GM23248 (cell line): ENCODE measurements around the gene APH1A. TPM values are rescaled to one million over a fixed set of nuclear protein-coding genes. Genes with fewer than 3 reads are reported as not detected.

ENCODE experiments used
- DNase-seq: peaks from one replicate; pipeline ENCODE4 v3.0.0-alpha.2; 2015
- H2AFZ ChIP-seq: fragments of 200-600 bp; sonication (generic); 2 replicates; pipeline ENCODE4 v1.6.1; 2016; ENCODE audit warnings: antibody characterized with exemption
- H3F3A ChIP-seq: fragments of 200-600 bp; sonication (generic); 2 replicates; pipeline ENCODE4 v1.6.1; 2016; ENCODE audit warnings: mild to moderate bottlenecking, antibody characterized with exemption, mixed run types; ENCODE audit not compliant: insufficient read depth
- H3K27ac ChIP-seq: fragments of 200-600 bp; sonication (generic); 2 replicates; pipeline ENCODE4 v1.5.1; 2016; ENCODE audit warnings: mild to moderate bottlenecking
- H3K27me3 ChIP-seq: fragments of 200-600 bp; sonication (generic); replicated peaks from 2 replicates; pipeline ENCODE4 v1.6.1; 2016; ENCODE audit warnings: mild to moderate bottlenecking; ENCODE audit not compliant: insufficient read depth
- H3K36me3 ChIP-seq: fragments of 200-600 bp; sonication (generic); 2 replicates; pipeline ENCODE4 v1.6.1; 2016; ENCODE audit warnings: low read depth, mild to moderate bottlenecking
- H3K4me1 ChIP-seq: fragments of 200-600 bp; sonication (generic); 2 replicates; pipeline ENCODE4 v1.6.1; 2016; ENCODE audit warnings: mild to moderate bottlenecking; ENCODE audit not compliant: insufficient read depth
- H3K4me2 ChIP-seq: fragments of 200-600 bp; sonication (generic); one replicate; pipeline ENCODE4 v1.6.1; 2016; ENCODE audit warnings: mild to moderate bottlenecking; ENCODE audit not compliant: unreplicated experiment
- H3K4me3 ChIP-seq: fragments of 200-600 bp; sonication (generic); 2 replicates; pipeline ENCODE4 v1.5.1; 2016; ENCODE audit warnings: mild to moderate bottlenecking
- H3K79me2 ChIP-seq: fragments of 200-600 bp; sonication (generic); 2 replicates; pipeline ENCODE4 v1.6.1; 2016; ENCODE audit warnings: mild to moderate bottlenecking; ENCODE audit not compliant: insufficient read depth
- H3K9ac ChIP-seq: fragments of 200-600 bp; sonication (generic); 2 replicates; pipeline ENCODE4 v1.6.1; 2016; ENCODE audit warnings: mild to moderate bottlenecking
- H3K9me2 ChIP-seq: fragments of 200-600 bp; sonication (generic); 2 replicates; pipeline ENCODE4 v1.6.1; 2016; ENCODE audit warnings: mixed run types, mild to moderate bottlenecking, moderate library complexity; ENCODE audit not compliant: insufficient read depth
- H3K9me3 ChIP-seq: fragments of 200-600 bp; sonication (generic); one replicate; pipeline ENCODE4 v1.6.1; 2017; ENCODE audit warnings: low read depth
- H4K20me1 ChIP-seq: fragments of 200-600 bp; sonication (generic); 2 replicates; pipeline ENCODE4 v1.6.0; 2016; ENCODE audit not compliant: insufficient read depth
- EZH2 ChIP-seq: fragments of 200-600 bp; sonication (generic); IDR thresholded peaks from 2 replicates; pipeline ENCODE4 v1.6.1; 2018; ENCODE audit warnings: antibody characterized with exemption, mild to moderate bottlenecking; ENCODE audit not compliant: insufficient read depth, poor library complexity, severe bottlenecking
- EZH2phosphoT487 ChIP-seq: fragments of 200-600 bp; sonication (generic); IDR thresholded peaks from 2 replicates; pipeline ENCODE4 v1.6.1; 2018; ENCODE audit warnings: antibody characterized with exemption, moderate library complexity, mild to moderate bottlenecking, low read depth; ENCODE audit not compliant: insufficient read depth
- WGBS, 2 experiments: methylation state at CpG; one replicate each; pipeline ENCODE4 v1.1.6; 2015 to 2017; ENCODE audit warnings: low lambda C conversion rate in 2 of 2, low coverage in 1 of 2; ENCODE audit errors: missing lambda C conversion rate in 2 of 2; 5-methylcytosine and 5-hydroxymethylcytosine counted together
- in situ Hi-C: fragments of 300-500 bp; cut with MboI; formaldehyde crosslinking; loops from 2 replicates; pipeline ENCODE4 v1.15.0; 2020
- polyA plus RNA-seq: library from polyadenylated mRNA; unstranded; fragments of >200 nt; fragmentation: Nextera tagmentation; extraction: Ambion mirVana; gene quantifications from 2 replicates; pipeline ENCODE4 v1.2.1, GENCODE V29; 2016
- total RNA-seq: library from RNA; depleted of rRNA; stranded (reverse); fragments of >200 nt; shearing (Covaris generic); gene quantifications from 2 replicates; pipeline ENCODE4 v1.2.3, GENCODE V29; 2014

The APH1A gene
- total and polyA plus RNA-seq, 2 experiments from 2014 or later: 32.4 to 104 TPM

- peaks cover 33% of the 10 kb centered on the region for H3K36me3 ChIP-seq
- no peaks in the 10 kb centered on the region for H3K9me2 ChIP-seq
- TF ChIP-seq EZH2phosphoT487: no peak
- no peak for TF ChIP-seq EZH2
These were observed 34.1 kb upstream of the APH1A start for GRCh38 chr1:150302902-150303301.

DNA sequence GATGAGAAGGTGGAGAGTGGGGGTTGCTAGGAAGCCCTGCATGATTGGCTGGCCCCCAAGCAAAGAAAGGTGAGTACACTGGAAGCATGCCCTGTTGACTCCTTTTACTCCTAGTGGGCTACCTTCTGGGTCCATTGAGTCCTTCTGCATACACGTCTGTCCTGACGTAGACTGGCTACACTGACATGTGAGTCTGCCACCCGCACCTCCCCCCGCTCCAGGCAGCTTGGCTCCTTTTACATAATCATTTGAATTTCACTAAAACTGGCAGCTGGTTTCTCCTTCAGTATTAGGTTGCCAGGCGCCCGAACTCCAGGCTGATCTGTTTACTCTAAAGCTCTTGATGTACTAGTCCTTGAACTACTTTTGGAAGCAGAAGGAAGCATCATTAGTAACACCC, 33.5 kb upstream of the APH1A start:
- TF ChIP-seq EZH2 (no peak), EZH2phosphoT487 (no peak)
- no peaks in the 10 kb centered on the region for H3K4me1 ChIP-seq

More at GRCh38 chr1:150302902-150303301, 34.1 kb upstream of the APH1A start:
- Histone ChIP-seq H3K27me3 (no peaks in the 10 kb centered on the region), H3K9ac (no peak overlapping the region), H3K79me2 (peaks cover 48% of the 10 kb centered on the region), H3K4me1 (no peaks in the 10 kb centered on the region), H2AFZ (no peak overlapping the region), H3K9me3 (no peaks in the 10 kb centered on the region), H4K20me1 (no peaks in the 10 kb centered on the region), H3K27ac (no peak overlapping the region), H3F3A (no peaks in the 10 kb centered on the region; the same call in 1 of the 2 replicates), H3K4me2 (no peak overlapping the region), H3K4me3 (no peak overlapping the region)
- WGBS, 2 experiments: 50 to 61% methylated on average over 2 of the region's 2 CpGs
- in situ Hi-C loops: no loop called here
- no peak for DNase-seq

DNA sequence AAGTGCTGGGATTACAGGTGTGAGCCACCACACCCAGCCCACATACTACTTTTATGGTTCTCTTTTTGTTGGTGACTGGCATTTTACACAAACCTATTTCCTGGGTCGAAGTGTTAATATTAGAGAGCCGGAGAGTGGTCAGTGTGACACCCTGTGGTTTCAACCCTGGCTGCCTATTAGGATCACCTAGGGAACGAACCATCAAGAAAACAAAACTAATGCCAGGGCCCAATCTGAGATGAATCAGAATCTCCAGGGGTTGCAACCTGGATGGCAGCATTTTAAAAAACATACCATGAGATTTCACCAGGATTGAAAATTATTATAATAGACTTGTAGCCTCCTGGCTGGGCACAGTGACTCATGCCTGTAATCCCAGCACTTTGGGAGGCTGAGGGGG, 30.9 kb upstream of the APH1A start:
- TF ChIP-seq EZH2phosphoT487: no peak
- no peak for TF ChIP-seq EZH2
- Histone ChIP-seq H3K4me1 (0 out of 2 replicates have a peak, but pooled peaks cover under 1% of the 10 kb centered on the region), H3K36me3 (peaks cover 27% of the 10 kb centered on the region), H3K4me3 (no peak overlapping the region), H3K27me3 (no peaks in the 10 kb centered on the region), H3K79me2 (peaks cover 78% of the 10 kb centered on the region), H4K20me1 (0 out of 2 replicates have a peak, but pooled peaks cover 3% of the 10 kb centered on the region), H3F3A (no peaks in the 10 kb centered on the region; the same call in 1 of the 2 replicates), H3K27ac (no peak overlapping the region), H3K9me3 (no peaks in the 10 kb centered on the region), H2AFZ (no peak overlapping the region), H3K9ac (no peak overlapping the region), H3K9me2 (no peaks in the 10 kb centered on the region), H3K4me2 (no peak overlapping the region)
- DNase-seq: no peak
- 97 to 98% methylated on average over 3 of the region's 3 CpGs for WGBS, 2 experiments
- in situ Hi-C loops: no loop called here

More for the DNA sequence above, 33.5 kb upstream of the APH1A start:
- H2AFZ ChIP-seq: no peak overlapping the region
- H3K9me3 ChIP-seq: no peaks in the 10 kb centered on the region
- H3F3A ChIP-seq: no peaks in the 10 kb centered on the region; the same call in 1 of the 2 replicates
- no peak overlapping the region for H3K4me2 ChIP-seq
- in situ Hi-C loops: no loop called here
- H3K27ac ChIP-seq: no peak overlapping the region
- DNase-seq: no peak
- no peaks in the 10 kb centered on the region for H4K20me1 ChIP-seq
- peaks cover 27% of the 10 kb centered on the region for H3K36me3 ChIP-seq
- H3K9ac ChIP-seq: no peak overlapping the region
- WGBS, 2 experiments: 81 to 85% methylated on average over 6 of the region's 6 CpGs
- no peak overlapping the region for H3K4me3 ChIP-seq
- no peaks in the 10 kb centered on the region for H3K9me2 ChIP-seq
- peaks cover 53% of the 10 kb centered on the region for H3K79me2 ChIP-seq
- H3K27me3 ChIP-seq: no peaks in the 10 kb centered on the region

GRCh38 chr1:150295476-150295875, 26.7 kb upstream of the APH1A start:
- TF ChIP-seq EZH2phosphoT487: no peak
- TF ChIP-seq EZH2: no peak
- Histone ChIP-seq H3K9ac (no peak overlapping the region), H3K4me2 (no peak overlapping the region), H2AFZ (no peak overlapping the region), H3F3A (no peaks in the 10 kb centered on the region), H3K4me3 (no peak overlapping the region), H3K9me2 (no peaks in the 10 kb centered on the region), H4K20me1 (0 out of 2 replicates have a peak, but pooled peaks cover 3% of the 10 kb centered on the region), H3K9me3 (no peaks in the 10 kb centered on the region), H3K4me1 (peaks cover 10% of the 10 kb centered on the region), H3K79me2 (peaks cover 70% of the 10 kb centered on the region), H3K27ac (no peak overlapping the region), H3K27me3 (no peaks in the 10 kb centered on the region), H3K36me3 (peaks cover 5% of the 10 kb centered on the region; the same call in 1 of the 2 replicates)
- WGBS, 2 experiments: 97 to 100% methylated on average over 2 of the region's 2 CpGs
- in situ Hi-C loops: no loop called here
- no peak for DNase-seq
